GM21390 (cell line): ENCODE data around the gene BCAP29.

Source experiments
- ATAC-seq: cut with Tn5 transposase; IDR thresholded peaks from one replicate; pipeline ENCODE4 v1.9.1; 2021; ENCODE audit not compliant: unreplicated experiment

The BCAP29 gene

GRCh38 chr7:107581387-107582013 is 1.5 kb downstream of the BCAP29 start:
- no peak for ATAC-seq

- ATAC-seq: no peak
Observed at GRCh38 chr7:107582875-107583274, 2.8 kb downstream of the BCAP29 start.

GRCh38 chr7:107584716-107585115 is 4.7 kb downstream of the BCAP29 start:
- ATAC-seq: no peak

GRCh38 chr7:107588529-107589130 is 8.6 kb downstream of the BCAP29 start:
- no peak for ATAC-seq

GRCh38 chr7:107591421-107591820 is 11.4 kb downstream of the BCAP29 start:
- ATAC-seq: no peak

GRCh38 chr7:107592361-107593024 is 12.4 kb downstream of the BCAP29 start:
- ATAC-seq: no peak

- ATAC-seq: no peak
Observed at GRCh38 chr7:107593025-107593410, 13.0 kb downstream of the BCAP29 start.

GRCh38 chr7:107594961-107595737 is 15.1 kb downstream of the BCAP29 start:
- ATAC-seq: no peak

- ATAC-seq: no peak
Observed at GRCh38 chr7:107596881-107597581, 17.0 kb downstream of the BCAP29 start.

GRCh38 chr7:107597582-107597916 is 17.5 kb downstream of the BCAP29 start:
- no peak for ATAC-seq

GRCh38 chr7:107597953-107598352 is 17.9 kb downstream of the BCAP29 start:
- ATAC-seq: no peak

- ATAC-seq: no peak
Observed at GRCh38 chr7:107599262-107599661, 19.2 kb downstream of the BCAP29 start.

- ATAC-seq: no peak
Observed at GRCh38 chr7:107600816-107601215, 20.8 kb downstream of the BCAP29 start.

- ATAC-seq: no peak
Observed at GRCh38 chr7:107605218-107605815, 25.3 kb downstream of the BCAP29 start.

GRCh38 chr7:107606303-107606702 is 26.3 kb downstream of the BCAP29 start:
- ATAC-seq: no peak

GRCh38 chr7:107609811-107610261 is 29.8 kb downstream of the BCAP29 start:
- ATAC-seq: no peak

- no peak for ATAC-seq
Observed at GRCh38 chr7:107610323-107610722, 30.3 kb downstream of the BCAP29 start.

- ATAC-seq: no peak
Observed at GRCh38 chr7:107613439-107613838, 33.4 kb downstream of the BCAP29 start.

GRCh38 chr7:107613948-107614347 is 33.9 kb downstream of the BCAP29 start:
- no peak for ATAC-seq

- no peak for ATAC-seq
Observed at GRCh38 chr7:107614425-107614824, 34.4 kb downstream of the BCAP29 start.
